Uterus (tissue), 4 donors: ENCODE data around the gene PPARGC1A. TPM values are rescaled to one million over a fixed set of nuclear protein-coding genes. Genes with fewer than 3 reads are reported as not detected.

Experiments
- DNase-seq, 2 donors: peaks; one replicate each; pipeline ENCODE4 v3.0.0-alpha.2; 2019 to 2020
- H3K27ac ChIP-seq, 2 donors: fragments of 200-600 bp; sonication (generic); 1 replicate in 1 of 2; 2 replicates in 1 of 2; pipeline ENCODE4 v1.5.1; 2016 to 2018
- H3K27me3 ChIP-seq, 2 donors: fragments of 200-600 bp; sonication (generic); one replicate each; pipeline ENCODE4 v1.5.1; 2018 to 2019; ENCODE audit warnings: control low read depth in 1 of 2
- H3K36me3 ChIP-seq, 2 donors: fragments of 200-600 bp; sonication (generic); one replicate each; pipeline ENCODE4 v1.5.1; 2019; ENCODE audit warnings: control low read depth in 1 of 2
- H3K4me1 ChIP-seq, 2 donors: fragments of 200-600 bp; sonication (generic); one replicate each; pipeline ENCODE4 v1.5.1; 2018 to 2019; ENCODE audit warnings: control low read depth in 1 of 2
- H3K4me3 ChIP-seq, 2 donors: fragments of 200-600 bp; sonication (generic); 1 replicate in 1 of 2; 2 replicates in 1 of 2; pipeline ENCODE4 v1.5.1; 2018 to 2019; ENCODE audit warnings: mild to moderate bottlenecking in 1 of 2
- H3K9me3 ChIP-seq, 2 donors: fragments of 200-600 bp; sonication (generic); one replicate each; pipeline ENCODE4 v1.5.1; 2019; ENCODE audit warnings: control low read depth in 1 of 2
- CTCF ChIP-seq, 4 experiments: fragments of 200-600 bp in 2 of 4; fragments of 450-650 bp in 2 of 4; sonication (generic) in 2 of 4; IDR thresholded peaks; one replicate each; pipeline ENCODE4 v1.5.1; 2016 to 2019; ENCODE audit warnings: antibody characterized with exemption in 4 of 4, mild to moderate bottlenecking in 2 of 4, moderate library complexity in 1 of 4
- POLR2A ChIP-seq, 2 donors: fragments of 450-650 bp; IDR thresholded peaks; one replicate each; pipeline ENCODE4 v1.6.1; 2016; ENCODE audit warnings: antibody characterized with exemption in 2 of 2, mild to moderate bottlenecking in 1 of 2, moderate library complexity in 1 of 2
- intact Hi-C: fragments of 100-400 bp; cut with DNase I; formaldehyde crosslinking; loops from one replicate; pipeline ENCODE4 v1.15.1; 2023; ENCODE audit warnings: low total_unique reads
- total RNA-seq, 4 donors: library from RNA; depleted of rRNA in 3 of 4; stranded (reverse); fragments of >200 nt in 3 of 4; gene quantifications; one replicate each; pipeline versions ENCODE4 v1.1.0 to v1.2.4, GENCODE V29; 2014 to 2023
- donor health status: DM: yes; HTN: yes; CAD: no.

The PPARGC1A gene
- total RNA-seq, 4 donors from 2014 or later, result 1.5 to 6.0 (median 3.2) TPM

DNA sequence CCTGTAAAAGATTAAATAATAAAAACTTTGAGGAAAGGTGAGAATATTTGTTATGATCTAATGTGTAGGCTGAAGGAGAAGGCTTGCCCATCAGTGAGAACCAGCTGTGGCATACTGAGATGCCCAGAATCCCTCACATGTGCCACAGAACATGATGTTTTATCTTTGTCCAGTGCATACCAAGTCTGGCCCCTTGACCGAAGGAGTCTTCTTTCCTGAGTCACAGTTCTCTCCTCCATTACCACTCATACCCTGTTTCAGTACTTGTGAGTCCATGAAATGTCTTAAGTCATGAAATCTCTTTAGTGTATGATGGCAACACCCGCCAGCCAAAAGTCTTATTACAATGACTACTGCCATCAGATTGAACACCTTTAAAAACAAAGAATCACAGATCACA, 42.7 kb downstream of the PPARGC1A start:
- Histone ChIP-seq H3K27me3 (no peaks in the 10 kb centered on the region), H3K4me1 (no peaks in the 10 kb centered on the region), H3K9me3 (no peaks in the 10 kb centered on the region), H3K27ac (no peak overlapping the region), H3K36me3 (no peaks in the 10 kb centered on the region), H3K4me3 (no peak overlapping the region)
- TF ChIP-seq CTCF (IDR thresholded peaks at IDR 0.05) (no peak), POLR2A (IDR thresholded peaks at IDR 0.05) (no peak)
- DNase-seq, result no peak
- intact Hi-C loops, result no loop called here

DNA sequence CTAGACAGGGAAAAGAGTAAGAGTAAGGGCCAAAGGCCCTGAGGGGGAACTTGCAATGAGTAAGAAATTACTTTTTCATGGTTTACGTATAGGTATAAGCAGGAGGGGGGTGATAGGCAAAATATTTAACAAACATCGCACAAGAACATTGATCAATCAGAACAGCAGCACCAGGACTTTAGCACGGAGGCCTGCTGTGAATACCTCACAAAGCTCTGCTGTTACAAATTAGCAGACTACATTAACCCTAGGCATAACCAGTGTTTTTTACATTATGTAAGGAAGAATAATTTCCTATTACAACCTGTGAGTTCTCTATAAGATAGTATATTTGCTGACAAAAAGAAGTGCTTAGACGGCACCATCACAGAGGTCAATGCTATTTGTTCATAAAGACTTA, 44.9 kb downstream of the PPARGC1A start:
- H3K9me3 ChIP-seq, result no peaks in the 10 kb centered on the region
- H3K27ac ChIP-seq, result no peak overlapping the region
- H3K4me3 ChIP-seq, result no peak overlapping the region
- TF ChIP-seq POLR2A (IDR thresholded peaks at IDR 0.05) (no peak), CTCF (IDR thresholded peaks at IDR 0.05) (no peak)
- no peaks in the 10 kb centered on the region for H3K27me3 ChIP-seq
- no peaks in the 10 kb centered on the region for H3K36me3 ChIP-seq
- no peak for DNase-seq
- H3K4me1 ChIP-seq, result no peaks in the 10 kb centered on the region
- intact Hi-C loops, result no loop called here

DNA sequence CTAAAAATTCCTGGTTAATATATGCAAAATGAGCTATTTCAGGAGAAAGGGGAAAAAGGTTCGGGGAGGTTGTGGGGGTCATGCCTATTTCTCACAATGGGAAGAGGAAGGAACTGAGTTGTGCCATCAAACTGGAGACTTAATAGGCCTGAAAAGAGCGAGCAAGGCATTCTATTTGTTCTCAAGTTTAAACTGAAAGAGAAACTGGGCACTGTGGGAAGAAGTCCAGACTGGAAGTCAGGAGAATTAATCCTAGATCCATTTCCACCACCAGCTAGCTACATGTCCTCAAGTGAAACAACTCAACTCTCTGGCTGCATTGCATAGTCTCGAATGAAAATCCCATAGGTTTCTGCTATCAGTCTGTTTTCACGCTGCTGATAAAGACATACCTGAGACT, 50.6 kb downstream of the PPARGC1A start:
- H3K36me3 ChIP-seq, result no peaks in the 10 kb centered on the region
- intact Hi-C loops, result no loop called here
- no peak overlapping the region for H3K27ac ChIP-seq
- no peaks in the 10 kb centered on the region for H3K9me3 ChIP-seq
- no peaks in the 10 kb centered on the region for H3K4me1 ChIP-seq
- H3K27me3 ChIP-seq, result no peaks in the 10 kb centered on the region
- TF ChIP-seq CTCF (IDR thresholded peaks at IDR 0.05) (no peak), POLR2A (IDR thresholded peaks at IDR 0.05) (no peak)
- DNase-seq, result no peak
- no peak overlapping the region for H3K4me3 ChIP-seq

- intact Hi-C loops, result no loop called here
- no peak for DNase-seq
- no peak for TF ChIP-seq POLR2A (IDR thresholded peaks at IDR 0.05)
- no peak for TF ChIP-seq CTCF (IDR thresholded peaks at IDR 0.05)
- no peaks in the 10 kb centered on the region for H3K9me3 ChIP-seq
- H3K27ac ChIP-seq, result no peak overlapping the region
- no peak overlapping the region for H3K4me3 ChIP-seq
- H3K4me1 ChIP-seq, result no peaks in the 10 kb centered on the region
- no peaks in the 10 kb centered on the region for H3K27me3 ChIP-seq
- no peaks in the 10 kb centered on the region for H3K36me3 ChIP-seq
These were observed 51.2 kb downstream of the PPARGC1A start for GRCh38 chr4:23838607-23839006.

DNA sequence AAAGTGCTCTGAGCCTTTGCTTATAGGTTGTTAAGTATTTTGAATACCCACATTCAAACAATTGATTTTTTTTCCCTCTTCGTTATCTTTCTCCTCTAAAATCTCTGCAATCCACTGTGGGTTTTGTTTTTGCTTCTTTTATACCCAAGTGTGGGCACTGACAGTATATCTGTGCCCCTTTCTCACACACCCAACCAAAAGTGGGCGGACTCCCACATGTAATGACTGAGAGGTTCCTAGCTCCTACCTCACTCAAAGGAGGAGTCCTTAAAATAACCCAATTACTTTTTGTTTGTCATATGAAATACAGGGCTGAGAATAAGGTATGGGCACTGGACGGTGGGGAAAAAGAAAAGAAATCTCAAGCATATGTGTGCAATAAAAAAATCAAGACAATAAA, 51.7 kb downstream of the PPARGC1A start:
- Histone ChIP-seq H3K36me3 (no peaks in the 10 kb centered on the region), H3K4me1 (no peaks in the 10 kb centered on the region), H3K4me3 (no peak overlapping the region), H3K27me3 (no peaks in the 10 kb centered on the region), H3K9me3 (no peaks in the 10 kb centered on the region), H3K27ac (no peak overlapping the region)
- TF ChIP-seq POLR2A (IDR thresholded peaks at IDR 0.05), result no peak
- no peak for TF ChIP-seq CTCF (IDR thresholded peaks at IDR 0.05)
- intact Hi-C loops, result no loop called here
- no peak for DNase-seq
